ENCODE data around the gene SFTA2.

Gene SFTA2

DNA sequence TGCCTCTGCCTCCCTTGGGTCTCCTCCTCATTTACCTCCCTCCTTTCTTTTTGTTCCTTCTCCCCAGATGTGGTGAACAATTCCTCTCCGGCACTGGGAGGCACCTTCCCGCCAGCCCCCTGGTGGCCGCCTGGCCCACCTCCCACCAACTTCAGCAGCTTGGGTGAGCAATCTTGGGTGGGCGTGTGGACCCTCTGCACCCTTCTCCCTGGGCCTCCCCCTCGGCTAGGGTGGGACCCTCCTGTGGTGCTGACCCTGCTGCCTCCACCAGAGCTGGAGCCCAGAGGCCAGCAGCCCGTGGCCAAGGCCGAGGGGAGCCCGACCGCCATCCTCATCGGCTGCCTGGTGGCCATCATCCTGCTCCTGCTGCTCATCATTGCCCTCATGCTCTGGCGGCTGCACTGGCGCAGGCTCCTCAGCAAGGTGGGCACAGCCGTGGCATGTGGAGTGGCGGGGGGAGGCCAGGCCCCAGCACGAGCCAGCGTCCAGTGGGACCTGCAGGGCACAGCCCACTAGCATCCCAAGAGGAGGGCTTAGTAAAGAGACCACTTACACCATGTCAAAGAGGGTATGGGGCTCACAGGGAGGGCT, 38.9 kb downstream of the SFTA2 start:
- FAIRE-seq: no peak

GRCh38 chr6:30891816-30892538, 40.0 kb downstream of the SFTA2 start:
- DNase-seq (ENCODE audit: insufficient read length) (no peak), FAIRE-seq (no peak)
- TF ChIP-seq POLR2AphosphoS5 (IDR thresholded peaks at IDR 0.05; ENCODE audit: low read depth, low read length) (no peak), POLR2A (IDR thresholded peaks at IDR 0.05; ENCODE audit: low read depth, low read length) (no peak), TAF1 (IDR thresholded peaks at IDR 0.05; ENCODE audit: borderline replicate concordance, low read depth, low read length) (no peak)

More for the DNA sequence above, 38.9 kb downstream of the SFTA2 start:
- TF ChIP-seq POLR2AphosphoS5 (IDR thresholded peaks at IDR 0.05; ENCODE audit: low read depth, low read length) (no peak), POLR2A (IDR thresholded peaks at IDR 0.05; ENCODE audit: low read depth, low read length) (no peak), TAF1 (IDR thresholded peaks at IDR 0.05; ENCODE audit: borderline replicate concordance, low read depth, low read length) (no peak)
- DNase-seq (ENCODE audit: insufficient read length): no peak

GRCh38 chr6:30891450-30891723, 40.6 kb downstream of the SFTA2 start:
- TF ChIP-seq TAF1 (IDR thresholded peaks at IDR 0.05; ENCODE audit: borderline replicate concordance, low read depth, low read length): no peak
- TF ChIP-seq POLR2AphosphoS5 (IDR thresholded peaks at IDR 0.05; ENCODE audit: low read depth, low read length): no peak
- TF ChIP-seq POLR2A (IDR thresholded peaks at IDR 0.05; ENCODE audit: low read depth, low read length): no peak
- DNase-seq (ENCODE audit: insufficient read length) (no peak), FAIRE-seq (no peak)

DNA sequence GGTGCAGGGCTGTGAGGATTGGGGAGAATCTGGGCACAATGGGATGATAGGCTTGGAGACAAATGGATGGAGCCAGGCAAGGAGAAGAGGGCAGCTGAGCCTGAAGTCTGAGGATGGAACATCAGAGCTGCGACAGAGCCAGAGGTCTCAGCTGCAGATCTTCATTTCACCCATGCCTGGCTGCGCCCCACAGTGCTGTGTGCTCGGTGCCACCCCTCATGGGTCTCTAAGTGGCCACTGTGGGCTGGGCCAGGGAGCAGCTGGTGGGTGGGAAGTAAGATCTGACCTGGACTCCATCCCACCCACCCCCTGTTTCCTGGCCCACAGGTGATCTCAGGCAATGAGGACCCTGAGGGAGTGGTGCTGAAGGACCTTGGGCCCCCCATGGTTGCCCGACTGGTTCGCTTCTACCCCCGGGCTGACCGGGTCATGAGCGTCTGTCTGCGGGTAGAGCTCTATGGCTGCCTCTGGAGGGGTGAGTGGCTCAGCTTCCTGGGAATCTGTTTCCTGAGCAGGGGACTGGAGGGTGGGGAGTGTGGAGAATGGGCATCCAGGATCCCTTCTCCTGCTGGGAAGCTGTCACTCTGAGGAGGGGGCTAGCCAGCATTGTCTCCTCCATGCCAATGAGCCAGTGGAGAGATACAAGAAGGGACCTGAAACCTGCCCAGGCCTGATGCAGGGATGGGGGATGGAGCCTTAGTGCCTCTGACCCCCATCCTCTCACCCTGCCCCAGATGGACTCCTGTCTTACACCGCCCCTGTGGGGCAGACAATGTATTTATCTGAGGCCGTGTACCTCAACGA, 41.1 kb downstream of the SFTA2 start:
- FAIRE-seq (no peak), DNase-seq (ENCODE audit: insufficient read length) (no peak)
- TF ChIP-seq POLR2A (IDR thresholded peaks at IDR 0.05; ENCODE audit: low read depth, low read length) (no peak), TAF1 (IDR thresholded peaks at IDR 0.05; ENCODE audit: borderline replicate concordance, low read depth, low read length) (no peak), POLR2AphosphoS5 (IDR thresholded peaks at IDR 0.05; ENCODE audit: low read depth, low read length) (no peak)

DNA sequence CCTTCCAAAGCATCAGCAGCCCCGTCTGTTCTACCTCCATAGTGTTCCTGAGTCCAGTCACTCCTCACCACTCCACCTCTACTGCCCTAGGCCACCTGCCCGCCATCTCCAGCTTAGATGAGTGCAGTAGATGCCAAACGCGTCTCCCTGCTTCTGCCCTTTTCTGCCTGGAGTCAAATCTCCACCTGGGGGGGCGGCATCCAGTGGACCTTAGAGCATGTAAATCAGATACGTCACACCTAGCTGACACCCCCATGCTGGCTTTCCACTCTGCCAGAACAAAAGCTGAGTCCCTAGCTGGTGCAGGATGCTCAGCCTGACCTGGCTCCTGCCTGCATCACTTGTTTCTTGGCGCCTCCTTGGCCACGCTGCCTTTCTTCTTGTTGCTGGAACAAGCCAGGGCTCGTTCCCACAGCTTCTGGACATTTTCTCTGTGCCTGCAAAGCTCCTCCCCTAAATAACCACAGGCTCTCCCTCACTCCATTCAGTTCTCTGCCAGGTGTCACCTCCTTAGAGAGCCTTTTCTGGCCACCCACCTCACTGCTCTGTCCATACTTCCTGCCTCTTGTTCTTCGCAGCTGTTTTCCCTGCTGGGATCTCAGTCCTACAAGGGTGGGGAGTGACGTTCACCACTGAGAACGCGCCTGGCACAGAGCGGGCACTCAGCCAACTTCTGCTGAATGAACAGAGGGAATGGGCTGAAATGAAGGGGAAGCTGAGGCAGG, 41.9 kb downstream of the SFTA2 start:
- FAIRE-seq (no peak), DNase-seq (ENCODE audit: insufficient read length) (no peak)
- no peak for TF ChIP-seq POLR2AphosphoS5 (IDR thresholded peaks at IDR 0.05; ENCODE audit: low read depth, low read length)

DNA sequence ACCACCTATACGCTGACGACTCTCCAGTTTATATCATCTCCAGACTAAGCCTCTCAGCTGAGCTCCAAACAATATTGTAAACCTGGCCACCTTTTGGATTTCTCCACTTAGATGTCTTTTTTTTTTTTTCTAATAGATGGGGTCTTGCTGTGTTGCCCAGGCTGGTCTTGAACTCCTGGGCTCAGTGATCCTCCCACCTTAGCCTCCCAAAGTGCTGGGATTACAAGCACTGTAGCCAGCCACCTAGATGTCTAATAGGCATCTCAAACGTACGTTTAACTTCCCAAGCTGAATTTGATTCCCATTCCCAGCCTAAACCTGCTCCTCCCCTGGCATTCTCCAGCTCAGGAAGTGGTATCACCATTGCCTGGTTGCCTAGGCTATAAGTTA, 42.5 kb downstream of the SFTA2 start:
- no peak for FAIRE-seq
- TF ChIP-seq POLR2A (IDR thresholded peaks at IDR 0.05; ENCODE audit: low read depth, low read length) (no peak), POLR2AphosphoS5 (IDR thresholded peaks at IDR 0.05; ENCODE audit: low read depth, low read length) (no peak), TAF1 (IDR thresholded peaks at IDR 0.05; ENCODE audit: borderline replicate concordance, low read depth, low read length) (no peak)
- no peak for DNase-seq (ENCODE audit: insufficient read length)

GRCh38 chr6:30888816-30889495, 43.0 kb downstream of the SFTA2 start:
- FAIRE-seq (no peak), DNase-seq (ENCODE audit: insufficient read length) (no peak)
- no peak for TF ChIP-seq TAF1 (IDR thresholded peaks at IDR 0.05; ENCODE audit: borderline replicate concordance, low read depth, low read length)
- no peak for TF ChIP-seq POLR2A (IDR thresholded peaks at IDR 0.05; ENCODE audit: low read depth, low read length)
- no peak for TF ChIP-seq POLR2AphosphoS5 (IDR thresholded peaks at IDR 0.05; ENCODE audit: low read depth, low read length)

GRCh38 chr6:30887901-30888815, 43.8 kb downstream of the SFTA2 start:
- DNase-seq (ENCODE audit: insufficient read length) (no peak), FAIRE-seq (no peak)
- TF ChIP-seq POLR2AphosphoS5 (IDR thresholded peaks at IDR 0.05; ENCODE audit: low read depth, low read length) (no peak), TAF1 (IDR thresholded peaks at IDR 0.05; ENCODE audit: borderline replicate concordance, low read depth, low read length) (no peak), POLR2A (IDR thresholded peaks at IDR 0.05; ENCODE audit: low read depth, low read length) (no peak)

DNA sequence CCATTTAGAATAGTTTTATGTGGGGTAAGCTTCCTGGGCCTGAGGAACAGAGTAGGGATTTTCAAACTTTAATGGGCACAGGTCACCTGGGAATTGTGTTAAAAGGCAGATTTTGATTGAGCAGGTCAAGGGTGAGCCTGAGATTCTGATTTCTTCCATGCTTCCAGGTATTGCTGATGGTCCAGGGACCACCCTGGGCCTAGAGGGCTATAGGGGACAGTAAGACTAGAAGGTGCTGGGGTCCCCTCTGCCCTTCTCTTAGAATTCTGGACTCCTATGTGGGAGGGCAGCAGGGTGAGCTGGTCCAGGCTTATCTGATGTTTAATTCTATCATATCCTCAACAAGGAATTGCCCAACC, 45.1 kb downstream of the SFTA2 start:
- DNase-seq (ENCODE audit: insufficient read length): no peak

More for the DNA sequence above, 45.1 kb downstream of the SFTA2 start:
- TF ChIP-seq POLR2AphosphoS5 (IDR thresholded peaks at IDR 0.05; ENCODE audit: low read depth, low read length) (no peak), POLR2A (IDR thresholded peaks at IDR 0.05; ENCODE audit: low read depth, low read length) (no peak), TAF1 (IDR thresholded peaks at IDR 0.05; ENCODE audit: borderline replicate concordance, low read depth, low read length) (no peak)
- no peak for FAIRE-seq

Data from GM12892 (cell line).